Astrocyte (in vitro differentiated cells and primary cell): Measurements from ENCODE around the gene PPM1B. TPM values are rescaled to one million over a fixed set of nuclear protein-coding genes. Genes with fewer than 3 reads are reported as not detected.

Experiments used
- DNase-seq: peaks from one replicate; pipeline ENCODE4 v3.0.0-alpha.2; 2010; ENCODE audit warnings: low read depth
- FAIRE-seq: peaks from 2 replicates; lab custom pipeline; 2011; peaks lifted over from hg19 to GRCh38; lab: Jason Lieb, UNC
- H2AFZ ChIP-seq: 2 replicates; pipeline ENCODE4 v1.6.0; 2012; ENCODE audit warnings: low read depth, low read length, inconsistent platforms
- H3K27ac ChIP-seq: 2 replicates; pipeline ENCODE4 v1.5.1; 2011; ENCODE audit warnings: low read depth, low read length, inconsistent platforms
- H3K27me3 ChIP-seq: 2 replicates; pipeline ENCODE4 v1.6.0; 2011; ENCODE audit warnings: low read length, inconsistent platforms; ENCODE audit not compliant: insufficient read depth
- H3K36me3 ChIP-seq: 2 replicates; pipeline ENCODE4 v1.5.1; 2011; ENCODE audit warnings: low read length, inconsistent platforms; ENCODE audit not compliant: insufficient read depth
- H3K4me1 ChIP-seq: 2 replicates; pipeline ENCODE4 v1.5.1; 2011; ENCODE audit warnings: low read length, inconsistent platforms; ENCODE audit not compliant: insufficient read depth
- H3K4me2 ChIP-seq: 2 replicates; pipeline ENCODE4 v1.6.0; 2012; ENCODE audit warnings: low read length, inconsistent platforms
- H3K4me3 ChIP-seq: 2 replicates; pipeline ENCODE4 v1.5.1; 2011; ENCODE audit warnings: low read depth, mild to moderate bottlenecking, low read length, inconsistent platforms; ENCODE audit not compliant: insufficient read depth
- H3K79me2 ChIP-seq: 2 replicates; pipeline ENCODE4 v1.6.0; 2012; ENCODE audit warnings: mild to moderate bottlenecking, low read length, inconsistent platforms; ENCODE audit not compliant: insufficient read depth
- H3K9ac ChIP-seq: 2 replicates; pipeline ENCODE4 v1.6.0; 2012; ENCODE audit warnings: mild to moderate bottlenecking, low read length, inconsistent platforms
- H3K9me3 ChIP-seq: 2 replicates; pipeline ENCODE4 v1.5.1; 2012; ENCODE audit warnings: low read depth, mild to moderate bottlenecking, low read length, inconsistent platforms; ENCODE audit not compliant: insufficient read depth
- H4K20me1 ChIP-seq: 2 replicates; pipeline ENCODE4 v1.6.0; 2012; ENCODE audit warnings: low read length, inconsistent platforms; ENCODE audit not compliant: insufficient read depth
- H3K27ac Mint-ChIP-seq: one replicate; pipeline ENCODE4 v1.8.0; 2021; ENCODE audit warnings: mild to moderate bottlenecking, mixed read lengths; ENCODE audit not compliant: unreplicated experiment
- H3K27me3 Mint-ChIP-seq: one replicate; pipeline ENCODE4 v1.8.0; 2021; ENCODE audit warnings: low read depth, mixed read lengths; ENCODE audit not compliant: unreplicated experiment
- H3K36me3 Mint-ChIP-seq: one replicate; pipeline ENCODE4 v1.8.0; 2021; ENCODE audit warnings: low read depth, mixed read lengths; ENCODE audit not compliant: unreplicated experiment
- H3K4me1 Mint-ChIP-seq: one replicate; pipeline ENCODE4 v1.8.0; 2021; ENCODE audit warnings: low read depth, mixed read lengths; ENCODE audit not compliant: unreplicated experiment
- H3K4me3 Mint-ChIP-seq: one replicate; pipeline ENCODE4 v1.8.0; 2021; ENCODE audit warnings: mild to moderate bottlenecking, moderate library complexity, mixed read lengths; ENCODE audit not compliant: unreplicated experiment
- H3K9me3 Mint-ChIP-seq: one replicate; pipeline ENCODE4 v1.8.0; 2021; ENCODE audit warnings: mild to moderate bottlenecking, mixed read lengths; ENCODE audit not compliant: unreplicated experiment
- CTCF ChIP-seq: IDR thresholded peaks from 2 replicates; pipeline ENCODE4 v1.5.1; 2011; ENCODE audit warnings: low read depth, mild to moderate bottlenecking, inconsistent platforms, low read length, moderate library complexity; ENCODE audit not compliant: insufficient read depth
- EZH2 ChIP-seq: IDR thresholded peaks from 2 replicates; pipeline ENCODE4 v1.6.1; 2012; ENCODE audit warnings: mild to moderate bottlenecking, low read length, inconsistent platforms; ENCODE audit not compliant: insufficient read depth
- total RNA-seq: library from RNA; stranded (reverse); gene quantifications from 2 replicates; pipeline ENCODE4 v1.2.1, GENCODE V29; 2021

The PPM1B gene
- total RNA-seq, 1 donor from 2014 or later: 39.4 TPM

GRCh38 chr2:44121899-44122298 is 46.8 kb upstream of the PPM1B start:
- FAIRE-seq (no peak), DNase-seq (no peak)
- TF ChIP-seq CTCF: no peak
- TF ChIP-seq EZH2: no peak
- no peak overlapping the region for H3K27ac ChIP-seq
- H3K9ac ChIP-seq: no peak overlapping the region
- no peaks in the 10 kb centered on the region for H3K27me3 ChIP-seq
- no peaks in the 10 kb centered on the region for H4K20me1 ChIP-seq
- Mint-ChIP-seq H3K9me3 (no peaks in the 10 kb centered on the region), H3K27me3 (no peaks in the 10 kb centered on the region), H3K4me3 (no peak overlapping the region), H3K36me3 (no peaks in the 10 kb centered on the region), H3K27ac (no peak overlapping the region), H3K4me1 (peaks cover 10% of the 10 kb centered on the region)
- no peak overlapping the region for H3K4me2 ChIP-seq
- no peak overlapping the region for H3K4me3 ChIP-seq
- H2AFZ ChIP-seq: no peak overlapping the region
- peaks cover 8% of the 10 kb centered on the region for H3K4me1 ChIP-seq
- no peaks in the 10 kb centered on the region for H3K36me3 ChIP-seq
- H3K9me3 ChIP-seq: no peaks in the 10 kb centered on the region
- no peaks in the 10 kb centered on the region for H3K79me2 ChIP-seq

DNA sequence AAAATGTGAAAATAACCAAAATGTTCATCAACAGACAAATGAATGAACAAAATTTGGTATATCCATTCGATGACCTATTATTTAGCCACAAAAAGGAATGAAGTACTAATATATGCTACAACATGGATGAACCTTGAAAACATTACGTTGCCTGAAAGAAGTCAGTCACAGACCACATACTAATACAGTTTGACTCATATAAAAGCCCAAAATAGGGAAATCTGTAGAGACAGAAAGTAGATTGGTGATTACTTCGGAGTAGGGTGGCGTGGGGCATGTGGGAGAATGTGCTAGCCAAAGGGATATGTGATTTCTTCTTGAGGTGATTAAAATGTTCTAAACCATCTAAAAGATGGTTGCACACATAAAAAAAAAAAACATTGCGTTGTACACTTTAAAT is 44.2 kb upstream of the PPM1B start:
- no peak overlapping the region for H3K4me2 ChIP-seq
- Mint-ChIP-seq H3K36me3 (no peaks in the 10 kb centered on the region), H3K9me3 (no peaks in the 10 kb centered on the region), H3K4me3 (no peak overlapping the region), H3K27ac (no peak overlapping the region), H3K27me3 (no peaks in the 10 kb centered on the region), H3K4me1 (peaks cover 10% of the 10 kb centered on the region)
- H3K4me1 ChIP-seq: peaks cover 8% of the 10 kb centered on the region
- H3K9me3 ChIP-seq: no peaks in the 10 kb centered on the region
- H3K4me3 ChIP-seq: no peak overlapping the region
- no peaks in the 10 kb centered on the region for H3K36me3 ChIP-seq
- TF ChIP-seq CTCF (no peak), EZH2 (no peak)
- H4K20me1 ChIP-seq: no peaks in the 10 kb centered on the region
- H3K27ac ChIP-seq: no peak overlapping the region
- DNase-seq (no peak), FAIRE-seq (no peak)
- no peak overlapping the region for H3K9ac ChIP-seq
- H2AFZ ChIP-seq: no peak overlapping the region
- no peaks in the 10 kb centered on the region for H3K79me2 ChIP-seq
- no peaks in the 10 kb centered on the region for H3K27me3 ChIP-seq

GRCh38 chr2:44126106-44126797 is 42.4 kb upstream of the PPM1B start:
- FAIRE-seq: no peak
- Mint-ChIP-seq H3K36me3 (no peaks in the 10 kb centered on the region), H3K27ac (no peak overlapping the region), H3K9me3 (no peaks in the 10 kb centered on the region), H3K4me3 (no peak overlapping the region), H3K27me3 (no peaks in the 10 kb centered on the region), H3K4me1 (peaks cover 7% of the 10 kb centered on the region)
- H2AFZ ChIP-seq: no peak overlapping the region
- no peak overlapping the region for H3K27ac ChIP-seq
- H3K9me3 ChIP-seq: no peaks in the 10 kb centered on the region
- no peak for DNase-seq
- no peaks in the 10 kb centered on the region for H3K27me3 ChIP-seq
- H3K4me1 ChIP-seq: no peaks in the 10 kb centered on the region
- no peaks in the 10 kb centered on the region for H4K20me1 ChIP-seq
- no peak overlapping the region for H3K4me2 ChIP-seq
- H3K79me2 ChIP-seq: no peaks in the 10 kb centered on the region
- no peak overlapping the region for H3K4me3 ChIP-seq
- H3K9ac ChIP-seq: no peak overlapping the region
- TF ChIP-seq EZH2: no peak
- no peak for TF ChIP-seq CTCF
- H3K36me3 ChIP-seq: no peaks in the 10 kb centered on the region
